GM23338 (cell line): Measurements from ENCODE around the gene JAKMIP2. TPM values are rescaled to one million over a fixed set of nuclear protein-coding genes. Genes with fewer than 3 reads are reported as not detected.

Source experiments
- ATAC-seq: fragments of 200-7000 bp; cut with Tn5 transposase; 3 replicates; pipeline ENCODE4 v1.9.1; 2020
- DNase-seq: peaks from one replicate; pipeline ENCODE4 v3.0.0-alpha.2; 2015; ENCODE audit warnings: low spot score
- H2AFZ ChIP-seq: fragments of 200-600 bp; sonication (generic); 2 replicates; pipeline ENCODE4 v1.8.0; 2016; ENCODE audit warnings: antibody characterized with exemption, mild to moderate bottlenecking, moderate library complexity
- H3F3A ChIP-seq: fragments of 200-600 bp; sonication (generic); replicated peaks from 2 replicates; pipeline ENCODE4 v1.8.0; 2017; ENCODE audit warnings: antibody characterized with exemption, mixed run types, low read depth
- H3K27ac ChIP-seq: fragments of 200-600 bp; sonication (generic); 2 replicates; pipeline ENCODE4 v1.6.1; 2016; ENCODE audit warnings: low read depth
- H3K27me3 ChIP-seq: fragments of 200-600 bp; sonication (generic); 2 replicates; pipeline ENCODE4 v1.8.0; 2016; ENCODE audit warnings: mild to moderate bottlenecking, mixed run types, moderate library complexity; ENCODE audit not compliant: insufficient read depth
- H3K36me3 ChIP-seq: fragments of 200-600 bp; sonication (generic); 2 replicates; pipeline ENCODE4 v1.8.0; 2016; ENCODE audit warnings: mild to moderate bottlenecking; ENCODE audit not compliant: insufficient read depth
- H3K4me1 ChIP-seq: fragments of 200-600 bp; sonication (generic); 2 replicates; pipeline ENCODE4 v1.8.0; 2016; ENCODE audit warnings: mild to moderate bottlenecking, moderate library complexity; ENCODE audit not compliant: insufficient read depth
- H3K4me2 ChIP-seq: fragments of 200-600 bp; sonication (generic); 2 replicates; pipeline ENCODE4 v1.7.1; 2017; ENCODE audit warnings: mixed run types
- H3K4me3 ChIP-seq: fragments of 200-600 bp; sonication (generic); 2 replicates; pipeline ENCODE4 v1.6.1; 2016; ENCODE audit warnings: mixed run types
- H3K79me2 ChIP-seq: fragments of 200-600 bp; sonication (generic); replicated peaks from 2 replicates; pipeline ENCODE4 v1.8.0; 2017; ENCODE audit warnings: mild to moderate bottlenecking; ENCODE audit not compliant: insufficient read depth
- H3K9me2 ChIP-seq: fragments of 200-600 bp; sonication (generic); 2 replicates; pipeline ENCODE4 v1.8.0; 2017; ENCODE audit not compliant: insufficient read depth
- H4K20me1 ChIP-seq: fragments of 200-600 bp; sonication (generic); replicated peaks from 2 replicates; pipeline ENCODE4 v1.8.0; 2017; ENCODE audit warnings: mild to moderate bottlenecking; ENCODE audit not compliant: insufficient read depth
- H3K27ac Mint-ChIP-seq: 2 replicates; pipeline ENCODE4 v1.8.0; 2020; ENCODE audit warnings: inconsistent platforms, mild to moderate bottlenecking, moderate library complexity, mixed read lengths
- H3K27me3 Mint-ChIP-seq: 3 replicates; pipeline ENCODE4 v1.8.0; 2022; ENCODE audit warnings: low read depth, mild to moderate bottlenecking, moderate library complexity, mixed read lengths, inconsistent platforms; ENCODE audit not compliant: insufficient read depth, poor library complexity
- H3K36me3 Mint-ChIP-seq: 3 replicates; pipeline ENCODE4 v1.8.0; 2021; ENCODE audit warnings: low read depth, mild to moderate bottlenecking, inconsistent platforms, moderate library complexity, mixed read lengths
- H3K4me1 Mint-ChIP-seq: 3 replicates; pipeline ENCODE4 v1.8.0; 2020; ENCODE audit warnings: mild to moderate bottlenecking, inconsistent platforms, mixed read lengths
- H3K4me3 Mint-ChIP-seq: 3 replicates; pipeline ENCODE4 v1.8.0; 2021; ENCODE audit warnings: moderate library complexity, mild to moderate bottlenecking, inconsistent platforms, mixed read lengths
- H3K9me3 Mint-ChIP-seq: 3 replicates; pipeline ENCODE4 v1.8.0; 2020; ENCODE audit warnings: moderate library complexity, mild to moderate bottlenecking, inconsistent platforms, mixed read lengths
- CREB1 ChIP-seq: fragments of 250-450 bp; sonication (Bioruptor Pico); IDR thresholded peaks from 2 replicates; pipeline ENCODE4 v1.5.0; 2020; ENCODE audit warnings: low read depth, mild to moderate bottlenecking, moderate library complexity
- CTCF ChIP-seq, 2 experiments: fragments of 200-600 bp in 1 of 2; sonication (generic) in 1 of 2; conservative IDR thresholded peaks; 2 replicates each; pipeline versions ENCODE4 v1.5.1 to v1.6.1; 2016 to 2017; ENCODE audit warnings: antibody characterized with exemption in 2 of 2, low read depth in 2 of 2, mild to moderate bottlenecking in 2 of 2, moderate library complexity in 1 of 2
- ETS1 ChIP-seq: IDR thresholded peaks from 2 replicates; pipeline ENCODE4 v1.6.1; 2016; ENCODE audit warnings: antibody characterized with exemption
- EZH2 ChIP-seq: fragments of 200-600 bp; sonication (generic); IDR thresholded peaks from one replicate; pipeline ENCODE4 v1.8.0; 2017; ENCODE audit warnings: antibody characterized with exemption, mild to moderate bottlenecking, low read depth; ENCODE audit not compliant: unreplicated experiment
- EZH2phosphoT487 ChIP-seq: fragments of 200-600 bp; sonication (generic); IDR thresholded peaks from one replicate; pipeline ENCODE4 v1.8.1; 2018; ENCODE audit warnings: antibody characterized with exemption; ENCODE audit not compliant: unreplicated experiment
- JUNB ChIP-seq: IDR thresholded peaks from one replicate; pipeline ENCODE4 v1.6.1; 2016; ENCODE audit warnings: antibody characterized with exemption; ENCODE audit not compliant: unreplicated experiment
- NANOG ChIP-seq: IDR thresholded peaks from 2 replicates; pipeline ENCODE4 v1.6.1; 2016; ENCODE audit warnings: antibody characterized with exemption, borderline replicate concordance
- POLR2AphosphoS5 ChIP-seq: IDR thresholded peaks from 2 replicates; pipeline ENCODE4 v1.6.1; 2016; ENCODE audit warnings: antibody characterized with exemption, low read depth
- REST ChIP-seq: IDR thresholded peaks from one replicate; pipeline ENCODE4 v1.6.1; 2018; ENCODE audit warnings: antibody characterized with exemption; ENCODE audit not compliant: unreplicated experiment
- STAT1 ChIP-seq: IDR thresholded peaks from one replicate; pipeline ENCODE4 v1.6.1; 2016; ENCODE audit warnings: antibody characterized with exemption; ENCODE audit not compliant: unreplicated experiment
- ZNF114 ChIP-seq: fragments of 250-450 bp; sonication (Bioruptor Pico); IDR thresholded peaks from 2 replicates; pipeline ENCODE4 v1.5.0; 2020; ENCODE audit warnings: mild to moderate bottlenecking, moderate library complexity
- ZNF331 ChIP-seq: fragments of 250-450 bp; sonication (Bioruptor Pico); IDR thresholded peaks from 2 replicates; pipeline ENCODE4 v1.5.0; 2020; ENCODE audit warnings: low read depth, mild to moderate bottlenecking, moderate library complexity
- ZNF462 ChIP-seq: fragments of 250-450 bp; sonication (Bioruptor Pico); IDR thresholded peaks from 2 replicates; pipeline ENCODE4 v1.5.0; 2020; ENCODE audit warnings: mild to moderate bottlenecking, moderate library complexity
- polyA plus RNA-seq: library from polyadenylated mRNA; unstranded; fragments of >200 nt; fragmentation: Nextera tagmentation; extraction: Ambion mirVana; gene quantifications from 2 replicates; pipeline ENCODE4 v1.2.1, GENCODE V29; 2016
- total RNA-seq: library from RNA; depleted of rRNA; stranded (reverse); fragments of >200 nt; shearing (Covaris generic); gene quantifications from 2 replicates; pipeline ENCODE4 v1.2.3, GENCODE V29; 2014

JAKMIP2 gene
- total and polyA plus RNA-seq, 2 experiments from 2014 or later: 20.5 to 27.2 TPM

GRCh38 chr5:147704544-147704943, 78.0 kb downstream of the JAKMIP2 start:
- no peaks in the 10 kb centered on the region; the same call in 1 of the 2 replicates for H4K20me1 ChIP-seq
- H3K36me3 ChIP-seq: no peaks in the 10 kb centered on the region
- no peak for TF ChIP-seq EZH2
- TF ChIP-seq ZNF331 (CRISPR knock-in tag): no peak
- no peak for TF ChIP-seq CREB1
- no peak for TF ChIP-seq JUNB
- no peak for TF ChIP-seq CTCF (conservative IDR thresholded peaks at IDR 0.05; ENCODE audit: low read depth in 2 of 2)
- TF ChIP-seq EZH2phosphoT487: no peak
- no peak for TF ChIP-seq ZNF462 (CRISPR knock-in tag)
- TF ChIP-seq NANOG: no peak
- no peak for TF ChIP-seq ETS1
- no peak for TF ChIP-seq REST
- TF ChIP-seq STAT1: no peak
- TF ChIP-seq ZNF114: no peak
- no peak for TF ChIP-seq POLR2AphosphoS5
- H3K9me2 ChIP-seq: no peaks in the 10 kb centered on the region
- Mint-ChIP-seq H3K4me3 (no peak overlapping the region), H3K4me1 (peaks cover 10% of the 10 kb centered on the region; the same call in 2 of the 3 replicates), H3K9me3 (no peaks in the 10 kb centered on the region), H3K36me3 (peaks cover 2% of the 10 kb centered on the region; the same call in 1 of the 3 replicates), H3K27ac (no peak overlapping the region), H3K27me3 (peaks cover 7% of the 10 kb centered on the region)
- H3K4me1 ChIP-seq: no peaks in the 10 kb centered on the region; the same call in 1 of the 2 replicates
- no peak overlapping the region for H2AFZ ChIP-seq
- H3K27me3 ChIP-seq: no peaks in the 10 kb centered on the region
- no peak for ATAC-seq
- H3K79me2 ChIP-seq: peaks cover 7% of the 10 kb centered on the region; the same call in 1 of the 2 replicates
- H3K4me2 ChIP-seq: no peak overlapping the region
- no peak overlapping the region for H3K4me3 ChIP-seq
- DNase-seq: no peak
- H3K27ac ChIP-seq: no peak overlapping the region
- H3F3A ChIP-seq: no peaks in the 10 kb centered on the region
